K562 (cell line): ENCODE data around the gene FOSL1. TPM values are rescaled to one million over a fixed set of nuclear protein-coding genes. Genes with fewer than 3 reads are reported as not detected.

Experiments
- AFF1 ChIP-seq, 2 experiments: fragments of 450-650 bp; IDR thresholded peaks; 2 replicates each; pipeline ENCODE4 v1.6.1; 2018; ENCODE audit warnings: mild to moderate bottlenecking in 2 of 2, low read depth in 1 of 2; ENCODE audit not compliant: partially characterized antibody in 2 of 2
- ELF2 ChIP-seq: fragments of 250-450 bp; sonication (Bioruptor Pico); IDR thresholded peaks from 2 replicates; pipeline ENCODE4 v1.5.0; 2021; ENCODE audit warnings: mild to moderate bottlenecking
- ELF4 ChIP-seq: fragments of 450-650 bp; formaldehyde crosslinking; IDR thresholded peaks from 2 replicates; pipeline ENCODE4 v1.4.0; 2022; ENCODE audit warnings: missing genetic modification characterization
- EWSR1 ChIP-seq: fragments of 450-650 bp; IDR thresholded peaks from 2 replicates; pipeline ENCODE4 v1.6.1; 2018; ENCODE audit warnings: borderline replicate concordance, mild to moderate bottlenecking, low read depth, moderate library complexity; ENCODE audit not compliant: partially characterized antibody
- FOXJ3 ChIP-seq: sonication (generic); formaldehyde crosslinking; IDR thresholded peaks from 2 replicates; pipeline ENCODE4 v1.4.0; 2020; ENCODE audit warnings: mild to moderate bottlenecking, missing genetic modification reagents
- GABPA ChIP-seq: fragments of 200-800 bp; sonication (Bioruptor generic); conservative IDR thresholded peaks from 2 replicates; pipeline ENCODE4 v1.6.1; 2016; ENCODE audit warnings: low read depth, missing genetic modification characterization, missing compliant biosample characterization
- HINFP ChIP-seq: fragments of 450-650 bp; conservative IDR thresholded peaks from 2 replicates; pipeline ENCODE4 v1.6.1; 2016; ENCODE audit warnings: missing genetic modification characterization, low read depth, mild to moderate bottlenecking, control low read depth, missing compliant biosample characterization
- HSF4 ChIP-seq: fragments of 250-450 bp; sonication (Bioruptor Pico); IDR thresholded peaks from 2 replicates; pipeline ENCODE4 v2.1.2; 2022; ENCODE audit warnings: mild to moderate bottlenecking, moderate library complexity, borderline replicate concordance
- NFXL1 ChIP-seq: fragments of 450-650 bp; formaldehyde crosslinking; IDR thresholded peaks from 2 replicates; pipeline ENCODE4 v1.4.0; 2021; ENCODE audit warnings: mild to moderate bottlenecking
- PYGO2 ChIP-seq: fragments of 450-650 bp; IDR thresholded peaks from 2 replicates; pipeline ENCODE4 v1.6.1; 2016; ENCODE audit warnings: mild to moderate bottlenecking, missing genetic modification characterization, moderate library complexity, missing compliant biosample characterization
- STAT6 ChIP-seq: sonication (generic); formaldehyde crosslinking; IDR thresholded peaks from 2 replicates; pipeline ENCODE4 v1.8.1; 2023; ENCODE audit warnings: mild to moderate bottlenecking, missing genetic modification reagents
- TCF7 ChIP-seq: sonication (generic); IDR thresholded peaks from 2 replicates; pipeline ENCODE4 v1.6.1; 2016; ENCODE audit warnings: antibody characterized with exemption, borderline replicate concordance
- THAP12 ChIP-seq: fragments of 250-450 bp; sonication (Bioruptor Pico); IDR thresholded peaks from 2 replicates; pipeline ENCODE4 v1.9.0; 2021; ENCODE audit warnings: mild to moderate bottlenecking, inconsistent platforms
- ZFPM2 ChIP-seq: fragments of 250-450 bp; sonication (Bioruptor Pico); IDR thresholded peaks from 2 replicates; pipeline ENCODE4 v1.5.1; 2022; ENCODE audit warnings: mild to moderate bottlenecking
- ZNF551 ChIP-seq: fragments of 250-450 bp; sonication (Bioruptor Pico); IDR thresholded peaks from 2 replicates; pipeline ENCODE4 v1.5.0; 2021; ENCODE audit warnings: mild to moderate bottlenecking, moderate library complexity
- polyA plus RNA-seq, 8 experiments: library from polyadenylated mRNA; depleted of rRNA in 4 of 8; stranded (reverse) in 5 of 8; unstranded in 3 of 8; fragments of >200 nt; fragmentation: Nextera tagmentation in 2 of 8; fragmentation: Illumina TruSeq in 1 of 8; extraction: Ambion mirVana in 2 of 8; extraction: Trizol in 1 of 8; gene quantifications; 2 replicates each; pipeline versions ENCODE4 v1.2.1 to v1.2.3, GENCODE V29; 2011 to 2014; ENCODE audit warnings: inconsistent platforms in 1 of 8, missing spikeins in 1 of 8
- total RNA-seq, 7 experiments: library from RNA; depleted of rRNA in 6 of 7; stranded (reverse); fragments of >200 nt in 6 of 7; fragmentation: Illumina TruSeq in 2 of 7; extraction: Trizol in 2 of 7; gene quantifications; 2 replicates each; pipeline versions ENCODE4 v1.2.1 to v1.2.3, GENCODE V29; 2011 to 2021; ENCODE audit warnings: low replicate concordance in 1 of 7

The FOSL1 gene
- total and polyA plus RNA-seq, 9 of the 15 experiments (the other 6 are each of a cell fraction or from before 2014, with no cell fraction given) = 3.5 to 39.6 (median 10.0) TPM

GRCh38 chr11:65888163-65888814 is 11.9 kb downstream of the FOSL1 start, which contains the start of gene FIBP (continued):
- no peak for TF ChIP-seq EWSR1
- TF ChIP-seq ELF4 (CRISPR knock-in tag) = no peak
- no peak; the same call in 1 of the 2 replicates for TF ChIP-seq STAT6 (CRISPR knock-in tag)
- TF ChIP-seq NFXL1 (CRISPR knock-in tag) = no peak
- no peak for TF ChIP-seq ZNF551
- TF ChIP-seq ZFPM2 (CRISPR knock-in tag) = no peak
- peak; percentile 93 for TF ChIP-seq ELF2 (CRISPR knock-in tag)
- no peak; the same call in 1 of the 2 replicates for TF ChIP-seq TCF7
- TF ChIP-seq PYGO2 = no peak
- TF ChIP-seq AFF1 (IDR thresholded peaks at IDR 0.05; ENCODE audit: low read depth in 1 of 2, partially characterized antibody in 2 of 2) = no peak
- peak; percentile 14; the same call in 1 of the 2 replicates for TF ChIP-seq THAP12 (CRISPR knock-in tag)
- peak; percentile 98 for TF ChIP-seq GABPA (tag)
- no peak for TF ChIP-seq HINFP (tag)
- TF ChIP-seq HSF4 (CRISPR knock-in tag) = no peak
- no peak for TF ChIP-seq FOXJ3
